Stimulated activated CD4-positive, alpha-beta T cell treated with anti-CD3 and anti-CD28 coated beads, Interleukin-4, amount 100 ng/mL, for 48 hours (primary cell): Measurements from ENCODE around the gene MAPKAP1.
"Not testable (repeated sequence)": the region's sequence is repeated elsewhere in the genome, so short reads cannot be mapped to it uniquely, and the experiment has no call there.

Experiments
- DNase-seq, 2 donors: peaks; one replicate each; pipeline ENCODE4 v3.0.0-alpha.2; 2020; ENCODE audit warnings: low read depth in 2 of 2

Gene MAPKAP1

GRCh38 chr9:125604196-125604595, 102.8 kb downstream of the MAPKAP1 start:
- no peak for DNase-seq

- DNase-seq: no peak
These were observed 103.5 kb downstream of the MAPKAP1 start for GRCh38 chr9:125603478-125604021.

GRCh38 chr9:125601961-125602360, 105.0 kb downstream of the MAPKAP1 start:
- DNase-seq: no peak

- DNase-seq: no peak
These were observed 106.8 kb downstream of the MAPKAP1 start for GRCh38 chr9:125600194-125600593.

GRCh38 chr9:125594223-125594610, 112.8 kb downstream of the MAPKAP1 start:
- no peak for DNase-seq

- DNase-seq: no peak
These were observed 113.3 kb downstream of the MAPKAP1 start for GRCh38 chr9:125593581-125594222.

- DNase-seq: no peak
These were observed 115.1 kb downstream of the MAPKAP1 start for GRCh38 chr9:125591888-125592287.

GRCh38 chr9:125591245-125591644, 115.8 kb downstream of the MAPKAP1 start:
- no peak for DNase-seq

GRCh38 chr9:125589287-125589686, 117.7 kb downstream of the MAPKAP1 start:
- no peak for DNase-seq

GRCh38 chr9:125587819-125588460, 119.1 kb downstream of the MAPKAP1 start:
- no peak for DNase-seq

- no peak for DNase-seq
These were observed 120.9 kb downstream of the MAPKAP1 start for GRCh38 chr9:125586172-125586511.

GRCh38 chr9:125585503-125586171, 121.4 kb downstream of the MAPKAP1 start:
- no peak for DNase-seq

GRCh38 chr9:125580701-125581286, 126.2 kb downstream of the MAPKAP1 start:
- no peak for DNase-seq

- DNase-seq: no peak
These were observed 127.7 kb downstream of the MAPKAP1 start for GRCh38 chr9:125579030-125579932.

GRCh38 chr9:125574126-125574877, 132.7 kb downstream of the MAPKAP1 start:
- DNase-seq: no peak

- not testable (repeated sequence) for DNase-seq
These were observed 134.5 kb downstream of the MAPKAP1 start for GRCh38 chr9:125572461-125572860.

GRCh38 chr9:125571824-125572223, 135.2 kb downstream of the MAPKAP1 start:
- DNase-seq: not testable (repeated sequence)

- DNase-seq: no peak
These were observed 136.8 kb downstream of the MAPKAP1 start for GRCh38 chr9:125570246-125570645.

GRCh38 chr9:125568621-125569020, 138.4 kb downstream of the MAPKAP1 start:
- DNase-seq: no peak

- not testable (repeated sequence) for DNase-seq
These were observed 141.0 kb downstream of the MAPKAP1 start for GRCh38 chr9:125566051-125566450.

- no peak for DNase-seq
These were observed 141.9 kb downstream of the MAPKAP1 start for GRCh38 chr9:125565126-125565525.
